GM12865 (cell line): Measurements from ENCODE around the gene GEMIN4.

Experiments
- DNase-seq: peaks from one replicate; pipeline ENCODE4 v3.0.0; 2010; ENCODE audit warnings: low read depth
- H3K4me3 ChIP-seq: 2 replicates; pipeline ENCODE4 v1.5.1; 2011; ENCODE audit warnings: mild to moderate bottlenecking, low read depth, low read length, control low read depth
- CTCF ChIP-seq: IDR thresholded peaks from 2 replicates; pipeline ENCODE4 v1.5.1; 2011; ENCODE audit warnings: low read length, control low read depth, low read depth, inconsistent platforms; ENCODE audit not compliant: insufficient read depth; ENCODE audit errors: missing control alignments

The GEMIN4 gene

GRCh38 chr17:726271-726919 lies 25.7 kb downstream of the GEMIN4 start:
- H3K4me3 ChIP-seq = no peak overlapping the region
- TF ChIP-seq CTCF = no peak
- DNase-seq = no peak

DNA sequence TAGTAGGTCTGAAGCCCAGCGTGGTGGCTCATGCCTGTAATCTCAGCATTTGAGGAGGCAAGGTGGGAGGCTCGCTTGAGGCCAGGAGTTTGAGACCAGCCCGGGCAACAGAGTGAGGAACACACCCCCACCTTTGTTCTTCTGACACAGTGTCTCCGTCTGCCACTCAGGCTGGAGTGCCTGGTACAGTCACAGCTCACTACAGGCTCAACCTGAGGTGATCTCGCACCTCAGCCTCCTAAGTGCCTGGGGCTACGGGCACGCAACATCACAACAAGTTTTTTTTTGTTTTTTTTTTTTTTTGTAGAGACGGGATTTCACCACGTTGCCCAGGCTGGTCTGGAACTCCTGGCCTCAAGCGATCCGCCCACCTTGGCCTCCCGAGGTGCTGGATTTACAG lies 26.3 kb downstream of the GEMIN4 start:
- no peak for TF ChIP-seq CTCF
- no peak for DNase-seq
- H3K4me3 ChIP-seq = no peak overlapping the region

GRCh38 chr17:725084-725483 lies 27.0 kb downstream of the GEMIN4 start:
- DNase-seq = no peak
- TF ChIP-seq CTCF = no peak
- no peak overlapping the region for H3K4me3 ChIP-seq

DNA sequence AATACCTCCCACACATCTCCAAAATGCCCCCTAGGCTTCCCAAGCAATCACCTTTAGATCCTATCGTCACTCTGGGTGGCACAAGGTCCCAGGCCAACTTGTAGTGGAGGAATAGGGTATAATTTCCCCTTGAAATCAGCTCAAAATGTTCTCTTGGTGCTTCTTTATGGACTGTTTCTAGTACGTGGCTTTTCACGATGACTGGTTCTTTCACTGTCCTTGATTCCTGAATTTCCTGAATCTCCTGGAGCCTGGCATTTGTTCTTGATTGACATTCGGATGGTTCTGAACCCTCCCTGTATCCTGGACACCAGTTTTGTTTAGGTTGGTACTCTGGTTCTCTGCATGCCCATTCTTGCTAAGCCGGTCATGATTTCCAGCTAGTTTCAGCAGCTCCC lies 30.5 kb downstream of the GEMIN4 start:
- no peak for DNase-seq
- no peak for TF ChIP-seq CTCF

DNA sequence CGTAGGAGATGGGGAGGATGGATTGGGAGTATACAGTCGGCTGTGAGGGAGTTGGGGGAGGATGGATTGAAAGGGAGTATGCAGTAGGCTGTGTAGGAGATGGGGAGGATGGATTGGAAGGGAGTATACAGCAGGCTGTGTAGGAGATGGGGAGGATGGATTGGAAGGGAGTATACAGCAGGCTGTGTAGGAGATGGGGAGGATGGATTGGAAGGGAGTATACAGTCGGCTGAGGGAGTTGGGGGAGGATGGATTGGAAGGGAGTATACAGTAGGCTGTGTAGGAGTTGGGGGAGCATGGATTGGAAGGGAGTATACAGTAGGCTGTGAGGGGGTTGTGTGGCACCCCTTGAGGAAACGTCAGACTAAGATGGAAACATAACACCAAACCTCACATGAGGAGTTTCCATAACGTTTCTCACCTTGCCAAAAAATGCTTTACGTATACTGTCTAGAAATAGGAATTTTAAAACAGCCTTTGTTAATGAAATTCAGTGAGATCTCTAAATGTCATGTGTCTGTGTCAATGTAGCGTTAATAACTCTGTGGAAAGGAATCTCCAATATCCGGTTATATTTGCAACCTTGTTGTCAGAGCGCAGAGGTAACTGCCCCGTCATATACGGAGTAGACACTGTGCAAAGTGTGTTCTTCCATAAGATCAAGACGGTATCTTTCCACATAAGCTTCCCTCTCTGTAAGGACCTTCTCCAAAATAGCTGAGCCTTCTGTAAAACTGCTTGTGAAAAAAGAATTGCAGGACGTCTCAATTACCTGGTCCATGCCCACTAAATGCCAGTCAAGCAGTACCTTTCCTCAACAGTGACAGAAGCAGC lies 31.1 kb downstream of the GEMIN4 start:
- DNase-seq = no peak
- no peak overlapping the region for H3K4me3 ChIP-seq
- no peak for TF ChIP-seq CTCF

More for the DNA sequence above, 30.5 kb downstream of the GEMIN4 start:
- no peak overlapping the region for H3K4me3 ChIP-seq

GRCh38 chr17:718075-718474 lies 34.0 kb downstream of the GEMIN4 start:
- no peak for DNase-seq
- H3K4me3 ChIP-seq = no peak overlapping the region
- no peak for TF ChIP-seq CTCF
